IPS-18a (cell line): ENCODE results near the gene LIPH.

Source experiments
- H3K27ac ChIP-seq: one replicate; pipeline ENCODE4 v1.5.1; 2013; ENCODE audit warnings: low read length
- H3K27me3 ChIP-seq: one replicate; pipeline ENCODE4 v1.6.1; 2013; ENCODE audit warnings: mild to moderate bottlenecking, low read length; ENCODE audit not compliant: control insufficient read depth, insufficient read depth
- H3K36me3 ChIP-seq: one replicate; pipeline ENCODE4 v1.6.1; 2013; ENCODE audit warnings: low read depth, low read length; ENCODE audit not compliant: control insufficient read depth
- H3K4me1 ChIP-seq: one replicate; pipeline ENCODE4 v1.6.1; 2013; ENCODE audit warnings: low read depth, low read length; ENCODE audit not compliant: control insufficient read depth
- H3K4me3 ChIP-seq: one replicate; pipeline ENCODE4 v1.5.1; 2013; ENCODE audit warnings: low read length
- H3K9ac ChIP-seq: one replicate; pipeline ENCODE4 v1.6.1; 2013; ENCODE audit warnings: mild to moderate bottlenecking, low read length, moderate library complexity
- H3K9me3 ChIP-seq: one replicate; pipeline ENCODE4 v1.6.1; 2013; ENCODE audit warnings: low read depth, low read length; ENCODE audit not compliant: control insufficient read depth

Gene LIPH

GRCh38 chr3:185539934-185540333 is 12.5 kb downstream of the LIPH start:
- H3K27ac ChIP-seq, result no peak overlapping the region
- H3K4me1 ChIP-seq, result no peaks in the 10 kb centered on the region

GRCh38 chr3:185537369-185537970 is 14.9 kb downstream of the LIPH start:
- no peaks in the 10 kb centered on the region for H3K9me3 ChIP-seq
- H3K36me3 ChIP-seq, result no peaks in the 10 kb centered on the region
- H3K4me1 ChIP-seq, result no peaks in the 10 kb centered on the region
- no peaks in the 10 kb centered on the region for H3K27me3 ChIP-seq
- H3K27ac ChIP-seq, result no peak overlapping the region
- no peak overlapping the region for H3K4me3 ChIP-seq
- no peak overlapping the region for H3K9ac ChIP-seq

More at GRCh38 chr3:185539934-185540333, 12.5 kb downstream of the LIPH start:
- no peaks in the 10 kb centered on the region for H3K27me3 ChIP-seq
- H3K9me3 ChIP-seq, result no peaks in the 10 kb centered on the region
- H3K9ac ChIP-seq, result no peak overlapping the region
- H3K4me3 ChIP-seq, result no peak overlapping the region
- no peaks in the 10 kb centered on the region for H3K36me3 ChIP-seq

GRCh38 chr3:185534511-185534910 is 17.9 kb downstream of the LIPH start:
- Histone ChIP-seq H3K4me1 (no peaks in the 10 kb centered on the region), H3K4me3 (no peak overlapping the region), H3K9me3 (no peaks in the 10 kb centered on the region), H3K27ac (no peak overlapping the region), H3K27me3 (no peaks in the 10 kb centered on the region), H3K9ac (no peak overlapping the region), H3K36me3 (no peaks in the 10 kb centered on the region)

GRCh38 chr3:185532901-185533300 is 19.5 kb downstream of the LIPH start:
- no peaks in the 10 kb centered on the region for H3K4me1 ChIP-seq
- H3K27ac ChIP-seq, result no peak overlapping the region
- no peaks in the 10 kb centered on the region for H3K36me3 ChIP-seq
- H3K9me3 ChIP-seq, result no peaks in the 10 kb centered on the region
- H3K9ac ChIP-seq, result no peak overlapping the region
- H3K27me3 ChIP-seq, result no peaks in the 10 kb centered on the region
- H3K4me3 ChIP-seq, result no peak overlapping the region

- H3K27ac ChIP-seq, result no peak overlapping the region
- no peaks in the 10 kb centered on the region for H3K9me3 ChIP-seq
- no peaks in the 10 kb centered on the region for H3K27me3 ChIP-seq
- H3K36me3 ChIP-seq, result no peaks in the 10 kb centered on the region
- no peaks in the 10 kb centered on the region for H3K4me1 ChIP-seq
- H3K9ac ChIP-seq, result no peak overlapping the region
- H3K4me3 ChIP-seq, result no peak overlapping the region
Measured at GRCh38 chr3:185530856-185531255, 21.5 kb downstream of the LIPH start.

- Histone ChIP-seq H3K9me3 (no peaks in the 10 kb centered on the region), H3K9ac (no peak overlapping the region), H3K4me3 (no peak overlapping the region), H3K4me1 (no peaks in the 10 kb centered on the region), H3K27ac (no peak overlapping the region), H3K36me3 (no peaks in the 10 kb centered on the region), H3K27me3 (no peaks in the 10 kb centered on the region)
Measured at GRCh38 chr3:185528532-185528931, 23.9 kb downstream of the LIPH start.

- Histone ChIP-seq H3K4me3 (no peak overlapping the region), H3K9ac (no peak overlapping the region), H3K4me1 (no peaks in the 10 kb centered on the region), H3K9me3 (no peaks in the 10 kb centered on the region), H3K27me3 (no peaks in the 10 kb centered on the region), H3K36me3 (no peaks in the 10 kb centered on the region), H3K27ac (no peak overlapping the region)
Measured at GRCh38 chr3:185527364-185527763, 25.0 kb downstream of the LIPH start.

- Histone ChIP-seq H3K27me3 (no peaks in the 10 kb centered on the region), H3K4me1 (no peaks in the 10 kb centered on the region), H3K27ac (no peak overlapping the region), H3K4me3 (no peak overlapping the region), H3K9me3 (no peaks in the 10 kb centered on the region), H3K9ac (no peak overlapping the region), H3K36me3 (no peaks in the 10 kb centered on the region)
Measured at GRCh38 chr3:185526349-185526951, 25.9 kb downstream of the LIPH start.

- Histone ChIP-seq H3K27me3 (no peaks in the 10 kb centered on the region), H3K9ac (no peak overlapping the region), H3K4me1 (no peaks in the 10 kb centered on the region), H3K27ac (no peak overlapping the region), H3K4me3 (no peak overlapping the region), H3K9me3 (no peaks in the 10 kb centered on the region), H3K36me3 (no peaks in the 10 kb centered on the region)
Measured at GRCh38 chr3:185521349-185522138, 30.8 kb downstream of the LIPH start.

GRCh38 chr3:185519021-185519420 is 33.4 kb downstream of the LIPH start:
- H3K4me1 ChIP-seq, result no peaks in the 10 kb centered on the region
- no peak overlapping the region for H3K4me3 ChIP-seq
- H3K27me3 ChIP-seq, result no peaks in the 10 kb centered on the region
- H3K27ac ChIP-seq, result no peak overlapping the region
- no peak overlapping the region for H3K9ac ChIP-seq
- H3K36me3 ChIP-seq, result no peaks in the 10 kb centered on the region
- H3K9me3 ChIP-seq, result no peaks in the 10 kb centered on the region

- H3K9me3 ChIP-seq, result no peaks in the 10 kb centered on the region
- no peaks in the 10 kb centered on the region for H3K27me3 ChIP-seq
- no peaks in the 10 kb centered on the region for H3K36me3 ChIP-seq
- H3K9ac ChIP-seq, result no peak overlapping the region
- no peaks in the 10 kb centered on the region for H3K4me1 ChIP-seq
- H3K27ac ChIP-seq, result no peak overlapping the region
- no peak overlapping the region for H3K4me3 ChIP-seq
Measured at GRCh38 chr3:185517387-185518130, 34.8 kb downstream of the LIPH start.
